Tibial nerve (tissue), 4 donors: ENCODE measurements around the gene MOV10L1. TPM values are rescaled to one million over a fixed set of nuclear protein-coding genes. Genes with fewer than 3 reads are reported as not detected.

Experiments
- DNase-seq, 2 donors: peaks; one replicate each; pipeline ENCODE4 v3.0.0-alpha.2; 2019; ENCODE audit warnings: low spot score in 2 of 2
- H3K27ac ChIP-seq, 4 donors: fragments of 200-600 bp; sonication (generic) in 3 of 4; one replicate each; pipeline ENCODE4 v1.5.1; 2017 to 2019; ENCODE audit warnings: mild to moderate bottlenecking in 1 of 4
- H3K27me3 ChIP-seq, 2 donors: fragments of 200-600 bp; sonication (generic) in 1 of 2; one replicate each; pipeline versions ENCODE4 v1.5.1 to v1.6.0; 2017 to 2019
- H3K36me3 ChIP-seq, 3 donors: fragments of 200-600 bp; sonication (generic); one replicate each; pipeline ENCODE4 v1.5.1; 2018 to 2019
- H3K4me1 ChIP-seq, 4 donors: fragments of 200-600 bp; sonication (generic) in 3 of 4; one replicate each; pipeline ENCODE4 v1.5.1; 2017 to 2019
- H3K4me3 ChIP-seq, 4 donors: fragments of 200-600 bp; sonication (generic) in 3 of 4; one replicate each; pipeline ENCODE4 v1.5.1; 2017 to 2019; ENCODE audit warnings: mild to moderate bottlenecking in 1 of 4, moderate library complexity in 1 of 4
- H3K9me3 ChIP-seq, 4 donors: fragments of 200-600 bp; sonication (generic) in 3 of 4; one replicate each; pipeline ENCODE4 v1.5.1; 2017 to 2019
- EP300 ChIP-seq, 2 donors: sonication (generic); formaldehyde crosslinking; IDR thresholded peaks; one replicate each; pipeline ENCODE4 v1.6.1; 2017; ENCODE audit warnings: antibody characterized with exemption in 2 of 2, mild to moderate bottlenecking in 1 of 2
- POLR2A ChIP-seq, 2 donors: fragments of 450-650 bp; IDR thresholded peaks; one replicate each; pipeline ENCODE4 v1.6.1; 2017; ENCODE audit warnings: antibody characterized with exemption in 2 of 2, mild to moderate bottlenecking in 2 of 2, moderate library complexity in 2 of 2
- WGBS, 2 donors: methylation state at CpG; one replicate each; pipeline ENCODE4 v1.1.5; 2018; 5-methylcytosine and 5-hydroxymethylcytosine counted together
- total RNA-seq, 4 donors: library from RNA; depleted of rRNA; stranded (reverse); fragments of >200 nt; gene quantifications; one replicate each; pipeline ENCODE4 v1.1.0, GENCODE V29; 2016
- TF ChIP-seq, protein P1 (sequence below), 5 experiments: fragments of 200-600 bp in 3 of 5; fragments of 450-650 bp in 2 of 5; sonication (generic) in 3 of 5; IDR thresholded peaks; one replicate each; pipeline ENCODE4 v1.5.1; 2016 to 2019; ENCODE audit warnings: antibody characterized with exemption in 5 of 5, mild to moderate bottlenecking in 3 of 5, moderate library complexity in 2 of 5

Gene MOV10L1
- total RNA-seq, 4 donors from 2014 or later, result 1.0 to 3.7 (median 2.6) TPM

DNA sequence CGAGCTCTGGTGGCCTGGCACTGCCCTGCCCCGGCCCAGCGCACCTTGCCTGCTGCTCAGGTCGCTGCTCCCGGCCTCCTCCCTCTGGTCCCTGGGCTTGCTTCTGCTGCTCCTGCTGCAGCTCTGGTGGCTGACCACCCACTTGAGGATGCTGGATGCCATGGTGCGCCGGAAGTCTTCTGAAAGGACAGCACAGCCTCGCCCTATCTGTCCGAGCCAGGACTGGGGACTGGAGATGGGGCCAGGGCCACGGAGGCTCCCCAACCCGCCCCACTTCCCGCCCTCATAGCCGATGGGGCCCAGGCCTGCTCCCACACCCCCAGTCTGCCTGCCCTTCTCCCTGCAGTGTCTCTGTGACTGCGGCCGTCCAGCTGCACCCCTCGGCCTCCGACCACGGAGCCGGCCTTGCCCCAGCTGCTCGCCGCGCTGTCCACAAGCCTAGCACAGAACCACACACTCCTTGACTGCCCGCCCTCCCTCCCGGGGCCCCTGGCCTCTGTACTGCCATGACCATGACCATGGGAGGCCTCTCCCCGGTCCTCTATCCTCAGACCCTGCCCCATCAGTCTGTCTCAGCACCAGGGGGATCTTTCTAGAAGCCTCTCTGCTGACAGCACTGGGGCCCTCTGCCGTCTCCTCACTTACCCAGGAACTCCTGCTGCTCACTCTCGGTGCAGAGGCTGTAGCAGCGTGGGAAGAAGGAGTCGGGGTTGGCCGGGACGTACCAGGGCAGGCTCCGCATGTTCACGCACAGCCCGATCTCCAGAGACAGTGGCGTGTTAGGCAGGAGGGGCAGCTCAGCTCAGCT lies 44.4 kb upstream of the MOV10L1 start:
- WGBS, 2 donors, result 61 to 69% methylated on average over 16 to 34 of the region's 35 CpGs
- Histone ChIP-seq H3K4me1 (no peaks in the 10 kb centered on the region), H3K27me3 (peaks cover 0 to 9% of the 10 kb centered on the region in 2 donors), H3K9me3 (no peaks in the 10 kb centered on the region), H3K27ac (no peak overlapping the region), H3K36me3 (no peaks in the 10 kb centered on the region), H3K4me3 (no peak overlapping the region)
- TF ChIP-seq EP300 (IDR thresholded peaks at IDR 0.05) (no peak), POLR2A (IDR thresholded peaks at IDR 0.05) (no peak)
- TF ChIP-seq, protein P1, sequence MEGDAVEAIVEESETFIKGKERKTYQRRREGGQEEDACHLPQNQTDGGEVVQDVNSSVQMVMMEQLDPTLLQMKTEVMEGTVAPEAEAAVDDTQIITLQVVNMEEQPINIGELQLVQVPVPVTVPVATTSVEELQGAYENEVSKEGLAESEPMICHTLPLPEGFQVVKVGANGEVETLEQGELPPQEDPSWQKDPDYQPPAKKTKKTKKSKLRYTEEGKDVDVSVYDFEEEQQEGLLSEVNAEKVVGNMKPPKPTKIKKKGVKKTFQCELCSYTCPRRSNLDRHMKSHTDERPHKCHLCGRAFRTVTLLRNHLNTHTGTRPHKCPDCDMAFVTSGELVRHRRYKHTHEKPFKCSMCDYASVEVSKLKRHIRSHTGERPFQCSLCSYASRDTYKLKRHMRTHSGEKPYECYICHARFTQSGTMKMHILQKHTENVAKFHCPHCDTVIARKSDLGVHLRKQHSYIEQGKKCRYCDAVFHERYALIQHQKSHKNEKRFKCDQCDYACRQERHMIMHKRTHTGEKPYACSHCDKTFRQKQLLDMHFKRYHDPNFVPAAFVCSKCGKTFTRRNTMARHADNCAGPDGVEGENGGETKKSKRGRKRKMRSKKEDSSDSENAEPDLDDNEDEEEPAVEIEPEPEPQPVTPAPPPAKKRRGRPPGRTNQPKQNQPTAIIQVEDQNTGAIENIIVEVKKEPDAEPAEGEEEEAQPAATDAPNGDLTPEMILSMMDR (IDR thresholded peaks at IDR 0.05), result no peak
- DNase-seq, result no peak

DNA sequence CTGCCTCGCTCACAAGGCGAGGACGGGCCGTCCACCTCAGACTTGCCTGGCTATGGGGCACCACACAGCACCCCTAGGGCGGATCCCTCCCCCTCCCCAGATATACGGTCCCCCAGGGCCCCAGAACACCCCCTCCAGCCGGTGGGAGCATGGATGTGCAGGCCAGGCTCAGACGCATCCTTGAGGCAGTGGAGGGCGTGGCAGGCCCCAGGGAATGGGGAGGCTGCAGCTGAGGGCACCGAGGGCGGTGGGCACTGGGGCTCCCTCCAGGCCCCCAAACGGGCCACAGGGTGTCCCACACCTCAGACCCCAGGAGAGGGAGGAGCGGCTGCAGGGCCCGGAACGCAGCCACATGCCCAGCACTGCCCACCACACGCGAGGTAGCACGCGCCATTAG lies 43.8 kb upstream of the MOV10L1 start:
- Histone ChIP-seq H3K4me3 (no peak overlapping the region), H3K9me3 (no peaks in the 10 kb centered on the region), H3K27ac (no peak overlapping the region), H3K36me3 (no peaks in the 10 kb centered on the region), H3K4me1 (no peaks in the 10 kb centered on the region), H3K27me3 (peaks cover 0 to 9% of the 10 kb centered on the region in 2 donors)
- DNase-seq, result no peak
- WGBS, 2 donors, result 71 to 77% methylated on average over 11 to 12 of the region's 19 CpGs
- TF ChIP-seq EP300 (IDR thresholded peaks at IDR 0.05), result no peak
- TF ChIP-seq POLR2A (IDR thresholded peaks at IDR 0.05), result no peak
- TF ChIP-seq, protein P1 (IDR thresholded peaks at IDR 0.05), result no peak

DNA sequence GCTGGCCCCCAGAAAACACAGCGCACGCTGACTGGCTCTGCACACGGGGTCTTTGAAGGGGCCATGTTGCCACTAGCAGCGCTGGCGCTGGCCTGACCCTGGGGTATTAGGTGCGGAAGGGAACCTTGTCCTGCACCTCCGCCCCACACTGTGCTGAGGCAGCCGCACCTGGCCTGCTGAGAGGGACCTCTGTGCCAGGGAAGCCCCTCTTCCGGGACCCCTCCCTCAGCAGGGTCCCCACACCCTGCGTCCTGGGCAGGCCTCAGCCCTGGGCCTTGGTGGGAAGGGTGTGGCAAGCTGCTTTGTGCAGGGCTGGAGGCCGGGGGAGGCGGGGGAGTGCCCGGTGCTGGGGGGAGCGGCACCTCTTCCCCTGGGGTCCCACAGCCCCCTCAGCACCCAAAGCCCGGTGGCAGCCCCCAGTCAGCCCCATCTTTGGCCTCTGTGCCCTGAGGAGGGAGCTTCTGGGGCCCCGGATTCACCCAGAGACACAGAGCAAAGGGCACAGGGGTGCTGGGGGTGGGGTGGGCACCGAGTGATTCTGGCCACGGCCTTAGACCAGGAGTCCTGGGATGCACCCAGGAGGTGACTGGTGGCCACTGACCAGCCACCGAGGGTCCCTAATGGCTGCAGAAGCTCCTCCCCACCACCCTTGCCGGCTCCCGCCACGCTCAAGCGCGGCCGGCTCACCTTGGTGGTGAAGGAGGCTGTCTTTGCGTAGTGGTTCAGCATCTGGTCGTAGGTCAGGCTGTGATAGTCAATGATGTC lies 43.1 kb upstream of the MOV10L1 start:
- Histone ChIP-seq H3K4me1 (no peaks in the 10 kb centered on the region), H3K27ac (no peak overlapping the region), H3K27me3 (peaks cover 0 to 9% of the 10 kb centered on the region in 2 donors), H3K4me3 (no peak overlapping the region), H3K9me3 (peaks cover 0 to 5% (median 0%) of the 10 kb centered on the region in 4 donors), H3K36me3 (no peaks in the 10 kb centered on the region)
- DNase-seq, result no peak
- TF ChIP-seq, protein P1 (IDR thresholded peaks at IDR 0.05), result no peak
- TF ChIP-seq POLR2A (IDR thresholded peaks at IDR 0.05) (no peak), EP300 (IDR thresholded peaks at IDR 0.05) (no peak)
- 85 to 87% methylated on average over 15 to 17 of the region's 27 CpGs for WGBS, 2 donors

DNA sequence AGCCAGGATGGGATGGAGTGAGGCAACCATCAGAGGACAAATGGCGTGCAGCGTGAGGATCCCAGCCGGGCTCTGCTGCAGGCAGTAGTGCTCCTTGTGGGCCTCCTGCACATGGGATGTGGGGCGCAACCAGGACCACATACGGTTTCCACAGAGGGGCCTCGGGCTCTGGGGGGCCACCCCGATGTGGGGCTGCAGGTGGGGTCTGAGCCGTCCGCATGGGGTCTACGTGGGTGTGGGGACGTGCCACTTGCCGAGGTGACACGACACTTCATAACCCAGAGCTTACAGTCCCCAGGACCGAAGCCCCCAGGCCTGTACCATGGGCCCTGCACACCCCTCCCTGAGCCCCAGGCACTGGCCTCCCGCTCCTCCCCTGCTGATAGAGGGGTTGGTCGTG lies 42.5 kb upstream of the MOV10L1 start:
- peaks cover 0 to 9% of the 10 kb centered on the region in 2 donors for H3K27me3 ChIP-seq
- H3K9me3 ChIP-seq, result peaks cover 0 to 12% (median 0%) of the 10 kb centered on the region in 4 donors
- WGBS, 2 donors, result 87 to 88% methylated on average over 8 to 16 of the region's 16 CpGs
- H3K4me1 ChIP-seq, result no peaks in the 10 kb centered on the region
- DNase-seq, result no peak
- no peak overlapping the region for H3K4me3 ChIP-seq
- no peaks in the 10 kb centered on the region for H3K36me3 ChIP-seq
- no peak overlapping the region for H3K27ac ChIP-seq
- TF ChIP-seq EP300 (IDR thresholded peaks at IDR 0.05) (no peak), POLR2A (IDR thresholded peaks at IDR 0.05) (no peak)
- TF ChIP-seq, protein P1 (IDR thresholded peaks at IDR 0.05), result no peak
